Nephron progenitor cell (in vitro differentiated cells): ENCODE results near the gene TMPRSS11D.
A peak's percentile ranks its signal among the peaks of the same experiment; 100 is the strongest.

ENCODE experiments used
- DNase-seq: peaks from one replicate; pipeline ENCODE4 v3.0.0; 2021
- H3K27ac Mint-ChIP-seq: 2 replicates; pipeline ENCODE4 v1.8.0; 2021; ENCODE audit warnings: mild to moderate bottlenecking, moderate library complexity, mixed read lengths
- H3K27me3 Mint-ChIP-seq: 2 replicates; pipeline ENCODE4 v1.8.0; 2021; ENCODE audit warnings: mild to moderate bottlenecking, low read depth, mixed read lengths; ENCODE audit not compliant: poor library complexity
- H3K36me3 Mint-ChIP-seq: 2 replicates; pipeline ENCODE4 v1.8.0; 2021; ENCODE audit warnings: low read depth, mixed read lengths
- H3K4me1 Mint-ChIP-seq: 2 replicates; pipeline ENCODE4 v1.8.0; 2021; ENCODE audit warnings: mixed read lengths
- H3K4me3 Mint-ChIP-seq: 2 replicates; pipeline ENCODE4 v1.8.0; 2021; ENCODE audit warnings: mild to moderate bottlenecking, moderate library complexity, mixed read lengths
- H3K9me3 Mint-ChIP-seq: 2 replicates; pipeline ENCODE4 v1.8.0; 2021; ENCODE audit warnings: mild to moderate bottlenecking, moderate library complexity, mixed read lengths
- CTCF ChIP-seq: fragments of 200-600 bp; sonication (generic); IDR thresholded peaks from 2 replicates; pipeline ENCODE4 v1.5.0; 2021; ENCODE audit warnings: antibody characterized with exemption

The TMPRSS11D gene

GRCh38 chr4:67787311-67787710 lies 96.5 kb downstream of the TMPRSS11D start:
- no peak overlapping the region for H3K27ac Mint-ChIP-seq
- H3K4me3 Mint-ChIP-seq, result no peak overlapping the region
- H3K9me3 Mint-ChIP-seq, result peaks cover 3% of the 10 kb centered on the region
- no peak for DNase-seq
- no peaks in the 10 kb centered on the region for H3K27me3 Mint-ChIP-seq
- H3K4me1 Mint-ChIP-seq, result no peaks in the 10 kb centered on the region
- no peak for TF ChIP-seq CTCF
- H3K36me3 Mint-ChIP-seq, result no peaks in the 10 kb centered on the region

GRCh38 chr4:67785528-67785927 lies 98.3 kb downstream of the TMPRSS11D start:
- H3K4me3 Mint-ChIP-seq, result no peak overlapping the region
- H3K27me3 Mint-ChIP-seq, result no peaks in the 10 kb centered on the region
- H3K4me1 Mint-ChIP-seq, result no peaks in the 10 kb centered on the region
- no peaks in the 10 kb centered on the region for H3K36me3 Mint-ChIP-seq
- DNase-seq, result no peak
- peak overlapping the region; percentile 37 for H3K27ac Mint-ChIP-seq
- no peaks in the 10 kb centered on the region for H3K9me3 Mint-ChIP-seq
- TF ChIP-seq CTCF, result no peak

- no peak overlapping the region for H3K4me3 Mint-ChIP-seq
- no peaks in the 10 kb centered on the region for H3K27me3 Mint-ChIP-seq
- no peaks in the 10 kb centered on the region for H3K9me3 Mint-ChIP-seq
- H3K4me1 Mint-ChIP-seq, result peaks cover 7% of the 10 kb centered on the region
- no peak for TF ChIP-seq CTCF
- no peak for DNase-seq
- no peak overlapping the region for H3K27ac Mint-ChIP-seq
- no peaks in the 10 kb centered on the region for H3K36me3 Mint-ChIP-seq
Measured at GRCh38 chr4:67779631-67780030, 104.2 kb downstream of the TMPRSS11D start.

- no peak overlapping the region for H3K27ac Mint-ChIP-seq
- no peaks in the 10 kb centered on the region for H3K9me3 Mint-ChIP-seq
- no peaks in the 10 kb centered on the region for H3K36me3 Mint-ChIP-seq
- DNase-seq, result no peak
- TF ChIP-seq CTCF, result no peak
- peaks cover 7% of the 10 kb centered on the region for H3K4me1 Mint-ChIP-seq
- no peak overlapping the region for H3K4me3 Mint-ChIP-seq
- H3K27me3 Mint-ChIP-seq, result no peaks in the 10 kb centered on the region
Measured at GRCh38 chr4:67776746-67777145, 107.1 kb downstream of the TMPRSS11D start.
